CD14-positive monocyte (primary cell): ENCODE results near the gene UTP4. TPM values are rescaled to one million over a fixed set of nuclear protein-coding genes. Genes with fewer than 3 reads are reported as not detected.

Experiments
- DNase-seq, 3 donors: peaks; one replicate each; pipeline ENCODE4 v3.0.0-alpha.2; 2011 to 2022
- H2AFZ ChIP-seq: 2 replicates; pipeline ENCODE4 v1.6.0; 2012; ENCODE audit warnings: mild to moderate bottlenecking, low read depth, low read length, inconsistent platforms; ENCODE audit not compliant: insufficient read depth, poor library complexity, severe bottlenecking
- H3K27ac ChIP-seq, 2 donors: 1 replicate in 1 of 2; 2 replicates in 1 of 2; pipeline ENCODE4 v1.5.1; 2012 to 2013; ENCODE audit warnings: low read length in 2 of 2, control low read depth in 1 of 2, inconsistent platforms in 1 of 2, low read depth in 1 of 2, mild to moderate bottlenecking in 1 of 2
- H3K27me3 ChIP-seq, 2 donors: one replicate each; pipeline versions ENCODE4 v1.6.0 to v1.6.1; 2011 to 2013; ENCODE audit warnings: low read length in 2 of 2; ENCODE audit not compliant: control insufficient read depth in 2 of 2, insufficient read depth in 2 of 2
- H3K36me3 ChIP-seq, 2 donors: replicated peaks in 1 of 2; 1 replicate in 1 of 2; 2 replicates in 1 of 2; pipeline versions ENCODE4 v1.5.1 to v1.6.1; 2012 to 2013; ENCODE audit warnings: low read length in 2 of 2, control low read depth in 1 of 2, inconsistent platforms in 1 of 2, mild to moderate bottlenecking in 1 of 2; ENCODE audit not compliant: insufficient read depth in 2 of 2, control insufficient read depth in 1 of 2
- H3K4me1 ChIP-seq, 2 donors: 1 replicate in 1 of 2; 2 replicates in 1 of 2; pipeline versions ENCODE4 v1.5.1 to v1.6.1; 2012 to 2013; ENCODE audit warnings: low read length in 2 of 2, control low read depth in 1 of 2, inconsistent platforms in 1 of 2, mild to moderate bottlenecking in 1 of 2, moderate library complexity in 1 of 2; ENCODE audit not compliant: insufficient read depth in 2 of 2, control insufficient read depth in 1 of 2
- H3K4me2 ChIP-seq: replicated peaks from 2 replicates; pipeline ENCODE3; 2012; ENCODE audit warnings: low read length, moderate library complexity, mild to moderate bottlenecking; ENCODE audit not compliant: poor library complexity, severe bottlenecking; ENCODE audit errors: extremely low read depth
- H3K4me3 ChIP-seq, 3 experiments: fragments of 200-600 bp in 1 of 3; sonication (generic) in 1 of 3; replicated peaks in 1 of 3; 1 replicate in 2 of 3; 2 replicates in 1 of 3; pipeline ENCODE4 v1.5.1; 2011 to 2013; ENCODE audit warnings: low read length in 3 of 3, mild to moderate bottlenecking in 3 of 3, control low read depth in 2 of 3, low read depth in 2 of 3, inconsistent platforms in 1 of 3, moderate library complexity in 1 of 3
- H3K79me2 ChIP-seq: 2 replicates; pipeline ENCODE4 v1.6.0; 2012; ENCODE audit warnings: mild to moderate bottlenecking, control low read depth, inconsistent platforms, low read length, moderate library complexity; ENCODE audit not compliant: insufficient read depth
- H3K9ac ChIP-seq: 2 replicates; pipeline ENCODE4 v1.6.0; 2017; ENCODE audit warnings: low read length, mild to moderate bottlenecking; ENCODE audit not compliant: insufficient read depth, poor library complexity, severe bottlenecking
- H3K9me3 ChIP-seq, 2 donors: replicated peaks in 1 of 2; 1 replicate in 1 of 2; 2 replicates in 1 of 2; pipeline versions ENCODE4 v1.5.1 to v1.6.1; 2012 to 2013; ENCODE audit warnings: low read length in 2 of 2, control low read depth in 1 of 2; ENCODE audit not compliant: control insufficient read depth in 1 of 2, insufficient read depth in 1 of 2
- H4K20me1 ChIP-seq: 2 replicates; pipeline ENCODE4 v1.6.0; 2012; ENCODE audit warnings: mild to moderate bottlenecking, low read length, control low read depth, moderate library complexity; ENCODE audit not compliant: insufficient read depth
- H3K27ac Mint-ChIP-seq, 7 donors: one replicate each; pipeline ENCODE4 v1.8.0; 2020; ENCODE audit warnings: mild to moderate bottlenecking in 7 of 7, mixed read lengths in 7 of 7, moderate library complexity in 6 of 7, inconsistent platforms in 2 of 7
- H3K27me3 Mint-ChIP-seq, 3 donors: one replicate each; pipeline ENCODE4 v1.8.0; 2021 to 2022; ENCODE audit warnings: low read depth in 3 of 3, mild to moderate bottlenecking in 3 of 3, mixed read lengths in 3 of 3, moderate library complexity in 3 of 3, inconsistent platforms in 1 of 3
- H3K36me3 Mint-ChIP-seq, 2 donors: one replicate each; pipeline ENCODE4 v1.8.0; 2020; ENCODE audit warnings: mixed read lengths in 2 of 2, inconsistent platforms in 1 of 2, mild to moderate bottlenecking in 1 of 2
- H3K4me1 Mint-ChIP-seq: one replicate; pipeline ENCODE4 v1.8.0; 2020; ENCODE audit warnings: mild to moderate bottlenecking, mixed read lengths
- H3K4me3 Mint-ChIP-seq, 2 donors: one replicate each; pipeline ENCODE4 v1.8.0; 2020; ENCODE audit warnings: mild to moderate bottlenecking in 2 of 2, mixed read lengths in 2 of 2, moderate library complexity in 1 of 2
- H3K9me3 Mint-ChIP-seq, 7 donors: one replicate each; pipeline ENCODE4 v1.8.0; 2020 to 2022; ENCODE audit warnings: mixed read lengths in 7 of 7, mild to moderate bottlenecking in 6 of 7, moderate library complexity in 6 of 7, inconsistent platforms in 2 of 7
- WGBS: methylation state at CpG from one replicate; pipeline ENCODE4 v1.1.5; 2013; ENCODE audit warnings: missing lambda C conversion rate; ENCODE audit not compliant: insufficient coverage; 5-methylcytosine and 5-hydroxymethylcytosine counted together
- intact Hi-C, 2 donors: fragments of 100-400 bp; cut with micrococcal nuclease; formaldehyde crosslinking; loops; one replicate each; pipeline versions ENCODE4 v1.15.0 to v1.15.1; 2023
- polyA plus RNA-seq, 3 donors: library from polyadenylated mRNA; depleted of rRNA in 1 of 3; unstranded in 2 of 3; stranded (reverse) in 1 of 3; fragments of 300-500 nt in 2 of 3; fragments of >200 nt in 1 of 3; fragmentation: Illumina TruSeq in 2 of 3; gene quantifications; 1 replicate in 2 of 3; 2 replicates in 1 of 3; pipeline ENCODE4 v1.2.3, GENCODE V29; 2012 to 2021
- TF ChIP-seq, protein P1 (sequence below): fragments of 200-600 bp; IDR thresholded peaks from one replicate; pipeline ENCODE4 v1.8.0; 2022; ENCODE audit warnings: antibody characterized with exemption, mild to moderate bottlenecking

Gene UTP4
- polyA plus RNA-seq, 3 donors = 15.3 to 27.8 (median 19.6) TPM

- TF ChIP-seq, protein P1, sequence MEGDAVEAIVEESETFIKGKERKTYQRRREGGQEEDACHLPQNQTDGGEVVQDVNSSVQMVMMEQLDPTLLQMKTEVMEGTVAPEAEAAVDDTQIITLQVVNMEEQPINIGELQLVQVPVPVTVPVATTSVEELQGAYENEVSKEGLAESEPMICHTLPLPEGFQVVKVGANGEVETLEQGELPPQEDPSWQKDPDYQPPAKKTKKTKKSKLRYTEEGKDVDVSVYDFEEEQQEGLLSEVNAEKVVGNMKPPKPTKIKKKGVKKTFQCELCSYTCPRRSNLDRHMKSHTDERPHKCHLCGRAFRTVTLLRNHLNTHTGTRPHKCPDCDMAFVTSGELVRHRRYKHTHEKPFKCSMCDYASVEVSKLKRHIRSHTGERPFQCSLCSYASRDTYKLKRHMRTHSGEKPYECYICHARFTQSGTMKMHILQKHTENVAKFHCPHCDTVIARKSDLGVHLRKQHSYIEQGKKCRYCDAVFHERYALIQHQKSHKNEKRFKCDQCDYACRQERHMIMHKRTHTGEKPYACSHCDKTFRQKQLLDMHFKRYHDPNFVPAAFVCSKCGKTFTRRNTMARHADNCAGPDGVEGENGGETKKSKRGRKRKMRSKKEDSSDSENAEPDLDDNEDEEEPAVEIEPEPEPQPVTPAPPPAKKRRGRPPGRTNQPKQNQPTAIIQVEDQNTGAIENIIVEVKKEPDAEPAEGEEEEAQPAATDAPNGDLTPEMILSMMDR = no peak
- Mint-ChIP-seq H3K9me3 (peaks cover 0 to 8% (median 0%) of the 10 kb centered on the region in 7 donors), H3K36me3 (peaks cover 0 to 5% of the 10 kb centered on the region in 2 donors), H3K4me1 (peaks cover 34% of the 10 kb centered on the region), H3K4me3 (peak overlapping the region; percentile 86 to 92), H3K27me3 (peaks cover 30 to 69% (median 35%) of the 10 kb centered on the region in 3 donors), H3K27ac (peak overlapping the region in 2 of 7 donors; percentile 36 to 54)
- Histone ChIP-seq H2AFZ (peak overlapping the region; percentile 77), H3K4me2 (peak overlapping the region; percentile 84), H4K20me1 (peaks cover 37% of the 10 kb centered on the region), H3K79me2 (no peaks in the 10 kb centered on the region), H3K9me3 (no peaks in the 10 kb centered on the region), H3K4me3 (peak overlapping the region; percentile 65 to 84 (median 75)), H3K36me3 (no peaks in the 10 kb centered on the region), H3K27ac (no peak overlapping the region), H3K9ac (peak overlapping the region; percentile 31), H3K4me1 (peaks cover 28 to 35% of the 10 kb centered on the region in 2 donors), H3K27me3 (peaks cover 22 to 34% of the 10 kb centered on the region in 2 donors)
- DNase-seq = peak in 1 of 3 donors; percentile 8
- WGBS = under 1% methylated on average over 66 of the region's 76 CpGs
- intact Hi-C loops = loop anchor here (5.0 to 10.0 kb wide), 2 partner anchors 53 to 125 kb away; partner anchors contain the start of genes CHTF8 (in 1 of the 2), UTP4 (in 1 of the 2) and VPS4A (in 1 of the 2)
These were observed 55.2 kb downstream of the UTP4 start for GRCh38 chr16:69187446-69188235.

- peaks cover 0 to 8% (median 0%) of the 10 kb centered on the region in 7 donors for H3K9me3 Mint-ChIP-seq
- DNase-seq = peak in 1 of 3 donors; percentile 8
- H3K27ac ChIP-seq = no peak overlapping the region
- no peaks in the 10 kb centered on the region for H3K9me3 ChIP-seq
- peaks cover 34% of the 10 kb centered on the region for H3K4me1 Mint-ChIP-seq
- peaks cover 22 to 34% of the 10 kb centered on the region in 2 donors for H3K27me3 ChIP-seq
- H3K9ac ChIP-seq = peak overlapping the region; percentile 31
- H3K4me3 Mint-ChIP-seq = peak overlapping the region; percentile 86 to 92
- no CpG with 5 or more reads among the region's 5 CpGs for WGBS
- H2AFZ ChIP-seq = no peak overlapping the region
- H4K20me1 ChIP-seq = peaks cover 37% of the 10 kb centered on the region
- peak overlapping the region; percentile 84 for H3K4me2 ChIP-seq
- peaks cover 28 to 35% of the 10 kb centered on the region in 2 donors for H3K4me1 ChIP-seq
- no peaks in the 10 kb centered on the region for H3K79me2 ChIP-seq
- no peaks in the 10 kb centered on the region for H3K36me3 ChIP-seq
- peaks cover 0 to 5% of the 10 kb centered on the region in 2 donors for H3K36me3 Mint-ChIP-seq
- TF ChIP-seq, protein P1 = no peak
- intact Hi-C loops = loop anchor here (5.0 to 10.0 kb wide), 2 partner anchors 53 to 124 kb away; partner anchors contain the start of genes CHTF8 (in 1 of the 2), UTP4 (in 1 of the 2) and VPS4A (in 1 of the 2)
- H3K27me3 Mint-ChIP-seq = peaks cover 31 to 68% (median 33%) of the 10 kb centered on the region in 3 donors
- no peak overlapping the region for H3K27ac Mint-ChIP-seq
- peak overlapping the region; percentile 65 to 84 (median 75) for H3K4me3 ChIP-seq
These were observed 55.7 kb downstream of the UTP4 start for GRCh38 chr16:69188236-69188549.
